HG02981 (cell line): ENCODE results near the gene FASLG.
"Not testable (repeated sequence)": the region's sequence is repeated elsewhere in the genome, so short reads cannot be mapped to it uniquely, and the experiment has no call there.

Experiments
- ATAC-seq: cut with Tn5 transposase; IDR thresholded peaks from one replicate; pipeline ENCODE4 v1.9.1; 2021; ENCODE audit warnings: mild to moderate bottlenecking, moderate library complexity; ENCODE audit not compliant: unreplicated experiment

FASLG gene

GRCh38 chr1:172680244-172680643, 21.3 kb downstream of the FASLG start:
- ATAC-seq, result no peak

GRCh38 chr1:172680733-172681275, 21.9 kb downstream of the FASLG start:
- ATAC-seq, result no peak

GRCh38 chr1:172682812-172683211, 23.9 kb downstream of the FASLG start:
- ATAC-seq, result no peak

GRCh38 chr1:172686143-172686542, 27.2 kb downstream of the FASLG start:
- ATAC-seq, result no peak

- not testable (repeated sequence) for ATAC-seq
These were observed 29.7 kb downstream of the FASLG start for GRCh38 chr1:172688428-172689085.

GRCh38 chr1:172690925-172691324, 32.0 kb downstream of the FASLG start:
- ATAC-seq, result not testable (repeated sequence)

GRCh38 chr1:172697534-172698002, 38.7 kb downstream of the FASLG start:
- ATAC-seq, result no peak

GRCh38 chr1:172698224-172698623, 39.3 kb downstream of the FASLG start:
- ATAC-seq, result no peak

- ATAC-seq, result peak; percentile 75
These were observed 40.2 kb downstream of the FASLG start for GRCh38 chr1:172699111-172699510.

GRCh38 chr1:172699695-172700227, 40.9 kb downstream of the FASLG start:
- no peak for ATAC-seq

GRCh38 chr1:172700556-172700955, 41.7 kb downstream of the FASLG start:
- ATAC-seq, result no peak

GRCh38 chr1:172704001-172704400, 45.1 kb downstream of the FASLG start:
- no peak for ATAC-seq

GRCh38 chr1:172704420-172705210, 45.7 kb downstream of the FASLG start:
- ATAC-seq, result no peak

- ATAC-seq, result no peak
These were observed 49.5 kb downstream of the FASLG start for GRCh38 chr1:172708452-172708851.

- ATAC-seq, result no peak
These were observed 52.7 kb downstream of the FASLG start for GRCh38 chr1:172711558-172711957.

- ATAC-seq, result no peak
These were observed 54.6 kb downstream of the FASLG start for GRCh38 chr1:172713466-172713865.
